Keratinocyte (primary cell): ENCODE results near the gene TOP1.

Experiments used
- CTCF ChIP-seq, 3 experiments: IDR thresholded peaks in 1 of 3; conservative IDR thresholded peaks in 1 of 3; optimal IDR thresholded peaks in 1 of 3; 2 replicates in 2 of 3; 3 replicates in 1 of 3; pipeline versions ENCODE3 to v1.5.1; 2011; ENCODE audit warnings: low read length in 3 of 3, mild to moderate bottlenecking in 3 of 3, moderate library complexity in 2 of 3, control low read depth in 1 of 3, inconsistent platforms in 1 of 3; ENCODE audit not compliant: insufficient read depth in 2 of 3; ENCODE audit errors: extremely low read depth in 1 of 3
- EZH2 ChIP-seq: IDR thresholded peaks from one replicate; pipeline ENCODE4 v1.6.1; 2012; ENCODE audit warnings: inconsistent platforms, mild to moderate bottlenecking, low read length, moderate library complexity

DNA sequence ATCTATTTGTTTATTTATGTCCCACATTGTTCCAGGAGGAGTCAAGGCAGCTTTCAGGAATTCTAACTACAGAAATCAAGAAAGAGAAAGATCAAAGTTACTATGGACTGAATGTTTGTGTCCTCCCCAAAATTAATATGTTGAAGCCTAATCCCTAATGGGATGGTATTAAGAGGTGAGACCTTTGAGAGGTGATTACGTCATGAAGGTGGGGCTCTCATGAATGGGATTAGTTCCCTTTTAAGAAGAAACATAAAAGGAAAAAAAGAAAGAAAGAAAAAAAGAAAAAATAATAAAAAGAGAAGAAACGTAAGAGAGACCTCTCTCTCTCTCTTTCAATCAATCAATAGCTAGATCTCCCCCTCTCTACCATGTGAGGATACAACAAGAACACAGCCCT is 44.7 kb upstream of the TOP1 start:
- no peak for TF ChIP-seq CTCF (optimal IDR thresholded peaks at IDR 0.05 in 1 of 3, IDR thresholded peaks at IDR 0.05 in 1 of 3, conservative IDR thresholded peaks at IDR 0.05 in 1 of 3; ENCODE audit: extremely low read depth in 1 of 3, insufficient read depth in 2 of 3, low read length in 3 of 3)
- TF ChIP-seq EZH2: no peak
